Activated naive CD8-positive, alpha-beta T cell treated with anti-CD3 and anti-CD28 coated beads for 36 hours (primary cell): ENCODE data around the gene ARHGAP12. TPM values are rescaled to one million over a fixed set of nuclear protein-coding genes. Genes with fewer than 3 reads are reported as not detected.
"Not testable (repeated sequence)": the region's sequence is repeated elsewhere in the genome, so short reads cannot be mapped to it uniquely, and the experiment has no call there.

ENCODE experiments used
- DNase-seq: peaks from one replicate; pipeline ENCODE4 v3.0.0; 2021
- H3K27ac Mint-ChIP-seq: one replicate; pipeline ENCODE4 v1.8.0; 2022; ENCODE audit warnings: mild to moderate bottlenecking, moderate library complexity, mixed read lengths
- H3K27me3 Mint-ChIP-seq: one replicate; pipeline ENCODE4 v1.8.0; 2022; ENCODE audit warnings: mild to moderate bottlenecking, mixed read lengths
- H3K36me3 Mint-ChIP-seq: one replicate; pipeline ENCODE4 v1.8.0; 2021; ENCODE audit warnings: mild to moderate bottlenecking, mixed read lengths
- H3K4me1 Mint-ChIP-seq: one replicate; pipeline ENCODE4 v1.8.0; 2021; ENCODE audit warnings: mixed read lengths
- H3K4me3 Mint-ChIP-seq: one replicate; pipeline ENCODE4 v1.8.0; 2022; ENCODE audit warnings: mild to moderate bottlenecking, moderate library complexity, mixed read lengths
- H3K9me3 Mint-ChIP-seq: one replicate; pipeline ENCODE4 v1.8.0; 2022; ENCODE audit warnings: mixed read lengths
- total RNA-seq, 2 experiments: library from RNA; stranded (reverse); gene quantifications; one replicate each; pipeline ENCODE4 v1.2.3, GENCODE V29; 2021

ARHGAP12 gene
- total RNA-seq, 2 experiments from 2014 or later = 2.8 to 3.4 TPM

DNA sequence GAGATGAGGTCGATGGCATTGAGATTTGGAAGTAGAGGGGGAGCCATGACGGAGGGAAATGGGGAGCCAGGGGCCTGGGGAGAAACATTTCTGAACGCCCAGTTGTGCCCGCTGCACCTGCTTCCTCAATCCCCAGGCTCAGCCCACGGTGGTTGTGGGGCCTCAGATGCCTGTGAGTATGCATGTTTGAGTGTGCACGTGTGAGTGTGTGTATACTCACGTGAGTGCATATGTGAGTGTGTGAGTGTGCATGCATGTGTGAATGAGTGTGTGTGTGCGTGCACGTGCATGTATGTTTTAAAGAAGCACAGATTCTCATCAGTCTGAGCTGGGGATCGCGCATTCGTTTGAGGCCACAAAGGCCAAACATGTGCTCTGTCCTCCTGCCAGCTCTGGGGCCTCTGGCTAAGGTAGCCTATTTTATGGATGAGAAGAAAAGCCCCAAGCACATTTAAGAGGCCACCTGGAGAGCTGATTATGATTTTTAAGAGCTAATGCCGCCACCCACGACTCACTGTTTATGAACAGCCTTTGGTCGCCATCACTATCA lies 154.8 kb downstream of the ARHGAP12 start:
- Mint-ChIP-seq H3K27ac (no peak overlapping the region), H3K36me3 (no peaks in the 10 kb centered on the region), H3K27me3 (no peaks in the 10 kb centered on the region), H3K4me3 (no peak overlapping the region), H3K9me3 (peaks cover 2% of the 10 kb centered on the region), H3K4me1 (no peaks in the 10 kb centered on the region)
- no peak for DNase-seq

DNA sequence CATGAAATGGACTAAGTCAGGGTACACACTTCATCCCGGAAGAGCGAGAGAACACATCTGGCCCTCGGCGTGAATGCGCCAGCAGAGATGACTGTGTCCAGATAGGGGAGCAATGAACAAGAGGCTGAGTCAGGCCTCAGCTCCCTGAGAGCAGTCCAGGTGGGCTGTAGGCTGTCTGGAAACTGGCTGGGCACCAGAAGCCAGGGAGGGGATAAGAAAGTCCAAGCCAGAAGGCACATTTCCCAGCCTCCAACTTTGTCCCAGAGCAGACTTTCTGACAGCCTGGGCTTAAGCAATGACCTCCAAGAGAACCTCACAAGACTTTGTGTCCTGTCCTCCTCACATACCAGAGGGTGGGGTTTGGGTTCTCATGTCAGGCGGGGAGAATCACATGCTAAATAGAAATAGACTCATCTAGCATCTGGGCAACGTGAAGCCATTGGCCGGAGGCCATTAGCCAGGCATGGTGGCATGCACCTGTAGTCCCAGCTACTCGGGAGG lies 157.2 kb downstream of the ARHGAP12 start:
- Mint-ChIP-seq H3K36me3 (no peaks in the 10 kb centered on the region), H3K4me3 (no peak overlapping the region), H3K4me1 (no peaks in the 10 kb centered on the region), H3K27me3 (no peaks in the 10 kb centered on the region), H3K9me3 (peaks cover 2% of the 10 kb centered on the region), H3K27ac (no peak overlapping the region)
- DNase-seq = no peak

DNA sequence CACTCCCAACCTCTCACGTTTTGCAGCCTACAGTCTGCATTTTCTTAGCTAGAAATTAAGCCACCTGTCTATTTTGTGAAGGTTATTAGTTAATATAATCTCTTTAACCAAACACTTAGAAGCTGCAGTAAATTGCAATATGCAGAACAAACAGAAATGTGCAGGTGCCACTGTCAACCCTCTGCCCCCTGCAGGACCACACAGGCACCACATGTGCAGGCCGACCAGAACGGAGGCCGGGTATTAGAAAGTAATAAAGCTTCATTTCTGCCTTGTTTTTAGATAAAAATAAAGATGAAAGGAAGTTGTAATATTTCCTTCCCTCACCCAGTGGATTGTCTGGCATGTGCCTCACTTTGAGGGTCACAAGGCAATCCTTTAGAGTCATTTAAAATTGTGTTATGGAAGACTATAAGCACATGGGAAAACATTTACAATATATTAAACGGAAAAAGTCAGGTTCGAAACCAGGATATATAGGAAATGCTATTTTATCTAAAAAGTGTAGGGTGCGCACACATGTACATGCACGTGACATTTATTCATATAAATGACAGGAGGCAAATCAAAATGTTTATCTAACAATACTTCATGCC lies 158.2 kb downstream of the ARHGAP12 start:
- peak; percentile 38 for DNase-seq
- H3K27me3 Mint-ChIP-seq = no peaks in the 10 kb centered on the region
- H3K36me3 Mint-ChIP-seq = no peaks in the 10 kb centered on the region
- H3K27ac Mint-ChIP-seq = no peak overlapping the region
- no peak overlapping the region for H3K4me3 Mint-ChIP-seq
- no peaks in the 10 kb centered on the region for H3K4me1 Mint-ChIP-seq
- no peaks in the 10 kb centered on the region for H3K9me3 Mint-ChIP-seq

DNA sequence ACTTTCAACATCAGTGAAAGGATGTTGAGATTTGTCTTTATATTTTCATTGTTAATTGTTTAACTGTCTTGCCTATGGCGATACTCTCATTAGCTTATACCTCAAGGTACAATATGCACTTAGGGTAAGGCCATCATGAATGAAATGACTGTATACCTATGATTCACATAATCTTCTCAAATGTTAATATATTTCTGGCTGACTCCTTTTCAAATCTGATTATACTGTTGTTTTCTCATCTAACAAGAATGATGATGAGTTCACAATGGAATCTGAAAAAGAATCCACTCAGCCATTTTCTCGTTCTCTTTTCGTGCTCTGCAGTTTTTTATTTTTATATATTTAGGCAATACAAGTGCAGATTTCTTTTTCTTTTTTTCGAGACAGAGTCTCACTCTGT lies 159.1 kb downstream of the ARHGAP12 start:
- Mint-ChIP-seq H3K27ac (no peak overlapping the region), H3K27me3 (no peaks in the 10 kb centered on the region), H3K36me3 (no peaks in the 10 kb centered on the region), H3K4me3 (no peak overlapping the region), H3K4me1 (no peaks in the 10 kb centered on the region), H3K9me3 (no peaks in the 10 kb centered on the region)
- DNase-seq = no peak

DNA sequence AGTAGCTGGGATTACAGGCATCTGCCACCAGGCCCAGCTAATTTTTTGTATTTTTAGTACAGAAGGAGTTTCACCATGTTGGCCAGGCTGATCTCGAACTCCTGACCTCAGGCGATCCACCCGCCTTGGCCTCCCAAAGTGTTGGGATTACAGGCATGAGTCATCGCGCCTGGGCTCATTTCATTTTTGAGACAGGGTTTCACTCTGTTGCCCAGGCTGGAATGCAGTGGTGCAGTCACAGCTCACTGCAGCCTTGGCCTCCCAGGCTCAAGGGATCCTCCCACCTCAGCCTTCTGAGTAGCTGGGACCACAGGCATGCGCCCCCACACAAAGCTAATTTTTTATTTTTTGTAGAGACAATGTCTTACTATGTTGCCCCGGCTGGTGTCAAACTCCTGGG lies 159.7 kb downstream of the ARHGAP12 start:
- H3K9me3 Mint-ChIP-seq, H3K27me3 Mint-ChIP-seq: not testable (repeated sequence)

DNA sequence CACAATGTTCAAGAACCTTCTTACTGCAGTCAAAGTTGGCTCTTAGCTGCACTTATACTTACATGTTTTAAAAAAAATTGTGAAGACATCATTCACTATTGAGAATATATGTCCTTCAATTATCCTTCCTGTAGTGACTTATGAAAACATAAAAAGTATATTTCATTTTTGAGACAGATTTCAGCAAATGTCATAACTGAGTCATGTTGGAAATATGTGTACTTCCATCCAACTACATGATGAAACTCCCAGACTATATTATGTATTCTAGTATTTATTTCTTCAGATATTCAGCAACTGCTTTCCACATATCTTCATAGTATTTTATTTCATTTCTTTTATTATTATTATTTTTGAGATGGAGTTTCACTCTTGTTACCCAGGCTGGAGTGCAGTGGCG lies 160.2 kb downstream of the ARHGAP12 start:
- Mint-ChIP-seq H3K36me3 (no peaks in the 10 kb centered on the region), H3K4me3 (no peak overlapping the region), H3K27ac (no peak overlapping the region), H3K27me3 (no peaks in the 10 kb centered on the region), H3K9me3 (no peaks in the 10 kb centered on the region), H3K4me1 (no peaks in the 10 kb centered on the region)
- no peak for DNase-seq

More for the DNA sequence above, 159.7 kb downstream of the ARHGAP12 start:
- not testable (repeated sequence) for H3K4me3 Mint-ChIP-seq, H3K27ac Mint-ChIP-seq, H3K36me3 Mint-ChIP-seq, DNase-seq, H3K4me1 Mint-ChIP-seq

DNA sequence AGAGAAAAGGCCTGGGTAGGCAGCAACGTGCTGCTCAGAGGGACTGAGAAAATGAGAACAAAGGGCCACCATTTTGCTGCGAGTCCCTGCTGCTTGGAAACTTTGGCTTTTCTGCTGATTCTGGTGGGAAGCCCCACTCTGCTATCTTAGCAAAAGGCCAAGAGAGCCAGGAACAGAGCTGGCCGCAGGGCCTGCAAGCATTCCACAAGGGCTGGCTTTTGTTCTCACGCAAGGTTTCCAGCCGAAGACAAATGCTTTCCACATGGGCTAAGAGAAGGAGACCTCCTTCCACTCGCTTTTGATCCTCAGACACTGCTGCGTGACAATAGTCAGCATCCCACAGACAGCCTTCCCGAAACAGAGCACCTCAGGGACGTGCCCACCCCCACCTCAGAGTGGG lies 163.1 kb downstream of the ARHGAP12 start:
- peaks cover 6% of the 10 kb centered on the region for H3K4me1 Mint-ChIP-seq
- H3K4me3 Mint-ChIP-seq = no peak overlapping the region
- peaks cover 3% of the 10 kb centered on the region for H3K36me3 Mint-ChIP-seq
- DNase-seq = no peak
- no peaks in the 10 kb centered on the region for H3K27me3 Mint-ChIP-seq
- H3K27ac Mint-ChIP-seq = no peak overlapping the region
- no peaks in the 10 kb centered on the region for H3K9me3 Mint-ChIP-seq

DNA sequence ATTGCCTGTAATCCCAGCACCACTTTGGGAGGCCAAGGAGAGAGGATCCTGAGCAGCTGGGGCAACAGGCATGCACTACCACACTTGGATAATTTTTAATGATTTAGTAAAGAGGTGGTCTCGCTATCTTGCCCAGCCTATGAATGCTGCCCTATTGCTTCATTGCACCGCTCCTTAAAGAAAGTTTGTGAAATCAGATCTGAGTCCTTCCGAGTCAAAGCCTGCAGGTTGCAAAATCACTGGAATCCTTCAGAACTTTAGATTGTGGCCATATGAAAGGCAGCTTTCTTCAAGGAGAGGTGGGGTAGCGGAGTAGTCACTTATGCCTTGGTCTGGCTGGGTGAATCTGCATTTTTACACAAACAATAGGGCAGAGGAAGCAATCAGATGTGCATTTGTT lies 166.3 kb downstream of the ARHGAP12 start:
- no peak overlapping the region for H3K4me3 Mint-ChIP-seq
- H3K9me3 Mint-ChIP-seq = no peaks in the 10 kb centered on the region
- no peaks in the 10 kb centered on the region for H3K27me3 Mint-ChIP-seq
- DNase-seq = no peak
- no peak overlapping the region for H3K27ac Mint-ChIP-seq
- H3K4me1 Mint-ChIP-seq = peaks cover 14% of the 10 kb centered on the region
- H3K36me3 Mint-ChIP-seq = peaks cover 3% of the 10 kb centered on the region

DNA sequence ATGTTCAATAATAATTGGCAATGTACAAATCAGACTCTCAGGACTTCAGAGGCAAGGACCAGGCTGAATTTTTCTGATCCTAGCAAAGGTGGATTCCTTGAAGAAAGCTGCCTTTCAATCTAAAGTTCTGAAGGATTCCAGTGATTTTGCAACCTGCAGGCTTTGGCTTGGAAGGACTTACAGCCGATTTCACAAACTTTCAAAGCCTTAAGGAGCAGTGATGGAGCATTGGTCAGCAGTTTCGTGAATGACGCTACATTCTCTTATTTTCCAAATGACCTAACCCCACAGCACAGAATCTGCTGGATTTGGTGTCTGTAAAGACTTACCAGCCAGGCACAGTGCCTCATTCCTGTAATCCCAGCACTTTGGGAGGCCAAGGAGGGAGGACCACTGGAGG lies 167.5 kb downstream of the ARHGAP12 start:
- H3K36me3 Mint-ChIP-seq = peaks cover 3% of the 10 kb centered on the region
- peak overlapping the region; percentile 75 for H3K4me3 Mint-ChIP-seq
- peaks cover 14% of the 10 kb centered on the region for H3K4me1 Mint-ChIP-seq
- peak overlapping the region; percentile 94 for H3K27ac Mint-ChIP-seq
- no peaks in the 10 kb centered on the region for H3K27me3 Mint-ChIP-seq
- DNase-seq = no peak
- H3K9me3 Mint-ChIP-seq = no peaks in the 10 kb centered on the region

DNA sequence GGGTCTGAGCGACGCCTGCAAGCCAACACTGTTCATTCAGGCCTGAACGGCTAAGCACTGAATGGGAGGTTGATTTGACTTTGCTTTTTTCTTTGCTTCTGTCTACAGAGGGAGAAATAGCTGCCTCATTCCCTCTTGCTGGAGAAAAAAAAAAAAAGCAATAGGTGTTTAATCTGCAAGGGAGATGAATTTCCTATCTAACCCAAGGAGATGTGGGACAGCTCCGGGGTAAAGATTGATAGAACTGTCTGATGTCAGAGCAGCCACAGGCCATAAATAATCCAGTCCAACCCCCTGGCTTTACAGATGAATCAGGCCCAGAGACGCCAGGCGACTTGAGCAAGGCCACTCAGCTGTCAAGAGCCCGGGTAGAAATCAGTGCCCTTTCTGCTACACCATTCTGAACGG lies 168.0 kb downstream of the ARHGAP12 start:
- peak overlapping the region; percentile 94 for H3K27ac Mint-ChIP-seq
- no peaks in the 10 kb centered on the region for H3K9me3 Mint-ChIP-seq
- no peaks in the 10 kb centered on the region for H3K27me3 Mint-ChIP-seq
- H3K36me3 Mint-ChIP-seq = peaks cover 3% of the 10 kb centered on the region
- no peak for DNase-seq
- H3K4me3 Mint-ChIP-seq = peak overlapping the region; percentile 75
- H3K4me1 Mint-ChIP-seq = peaks cover 14% of the 10 kb centered on the region

DNA sequence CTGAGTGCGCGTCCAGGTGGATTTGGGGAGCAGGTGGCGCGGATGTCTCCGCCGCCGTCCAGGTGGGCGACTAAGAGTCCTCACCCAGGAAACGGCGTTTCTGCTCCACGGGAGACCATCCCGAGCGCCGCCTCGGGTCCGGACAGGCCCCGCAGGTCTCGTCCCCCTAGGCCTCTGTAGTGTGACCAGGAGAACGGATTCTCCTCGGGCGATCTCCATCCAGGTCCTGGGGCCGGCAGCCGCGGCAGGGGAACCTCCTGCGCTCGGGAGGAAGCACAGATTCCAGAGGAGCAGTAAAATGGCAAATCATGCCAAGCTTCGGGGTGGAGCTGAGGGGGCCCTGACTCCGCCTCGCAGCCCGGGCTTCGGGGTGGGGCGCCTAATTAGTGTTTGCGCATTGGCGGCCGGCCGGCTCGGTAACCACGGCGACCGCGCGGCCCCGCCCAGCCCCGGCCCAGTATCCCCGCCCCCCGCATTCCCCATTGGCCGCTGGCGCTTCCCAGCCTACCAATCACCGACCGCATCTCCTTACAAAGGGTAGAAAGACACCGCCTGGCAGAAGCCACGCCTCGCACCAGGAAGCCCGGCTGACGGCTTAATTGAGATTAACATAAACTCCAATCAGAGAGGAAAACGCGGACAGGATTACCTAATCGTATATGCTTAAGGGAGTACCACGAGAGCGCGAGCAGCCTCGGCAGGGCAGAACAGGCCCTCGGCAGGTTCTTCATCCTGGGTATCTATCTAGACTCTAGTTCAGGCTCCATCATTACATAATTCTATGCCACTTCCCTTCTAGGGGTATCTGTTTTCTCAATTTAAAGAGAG lies 168.6 kb downstream of the ARHGAP12 start:
- H3K4me1 Mint-ChIP-seq = peaks cover 14% of the 10 kb centered on the region
- H3K27me3 Mint-ChIP-seq = no peaks in the 10 kb centered on the region
- H3K4me3 Mint-ChIP-seq = peak overlapping the region; percentile 91
- DNase-seq = peak; percentile 92
- peaks cover 3% of the 10 kb centered on the region for H3K36me3 Mint-ChIP-seq
- H3K27ac Mint-ChIP-seq = peak overlapping the region; percentile 94
- no peaks in the 10 kb centered on the region for H3K9me3 Mint-ChIP-seq

DNA sequence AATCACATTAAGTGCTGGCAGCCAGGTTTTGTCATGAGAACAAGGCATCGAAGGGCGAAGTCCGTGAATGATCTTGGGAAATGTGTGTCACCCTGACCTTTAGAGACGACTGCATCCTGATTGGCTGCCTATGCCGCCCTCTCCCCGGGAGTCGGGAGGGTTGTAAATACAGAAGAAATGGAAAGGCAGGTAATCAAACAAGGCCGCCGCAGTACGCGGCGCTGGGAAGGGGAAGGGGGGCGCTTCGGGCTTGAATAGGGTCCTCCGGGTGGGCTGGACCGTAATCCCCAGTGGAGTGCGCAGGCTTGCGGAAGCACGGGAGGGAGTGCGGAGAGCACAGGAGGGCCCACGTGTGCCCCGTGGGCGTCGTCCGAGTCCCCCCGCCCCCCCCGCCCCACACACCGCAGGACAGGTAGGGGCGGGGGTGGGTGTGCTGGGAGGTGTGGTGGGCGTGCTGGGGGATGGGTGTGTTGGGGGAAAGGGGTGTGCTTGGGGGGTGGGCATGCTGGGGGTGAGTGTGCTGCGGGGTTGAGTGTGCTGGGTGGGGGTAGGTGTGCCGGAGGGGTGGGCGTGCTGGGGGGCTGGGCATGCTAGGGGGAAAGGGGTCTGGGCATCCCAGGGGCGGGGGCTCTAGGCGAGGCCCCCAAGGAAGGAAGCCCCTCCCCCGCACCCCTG lies 169.4 kb downstream of the ARHGAP12 start:
- Mint-ChIP-seq H3K4me3 (peak overlapping the region; percentile 91), H3K36me3 (peaks cover 3% of the 10 kb centered on the region), H3K27ac (peak overlapping the region; percentile 97), H3K9me3 (no peaks in the 10 kb centered on the region), H3K4me1 (peaks cover 14% of the 10 kb centered on the region), H3K27me3 (no peaks in the 10 kb centered on the region)
- DNase-seq = peak; percentile 74

DNA sequence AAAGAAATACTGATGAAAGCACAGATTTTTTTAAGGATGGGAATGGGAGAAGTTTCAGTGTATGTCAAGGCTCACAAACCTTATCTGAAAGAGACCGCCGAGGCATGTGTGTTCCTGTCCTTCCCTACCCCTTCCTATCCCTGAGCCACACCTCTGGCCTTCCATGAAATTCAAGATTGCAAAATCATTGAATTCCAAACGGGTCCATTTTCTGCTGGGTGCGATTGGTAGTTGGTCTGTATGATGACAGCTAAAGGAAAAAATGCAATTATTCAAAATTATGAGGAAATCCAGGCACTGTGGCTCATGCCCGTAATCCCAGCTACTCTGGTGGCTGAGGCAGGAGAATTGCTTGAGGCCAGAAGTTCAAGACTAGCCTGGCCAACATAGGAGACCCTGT lies 170.1 kb downstream of the ARHGAP12 start:
- H3K4me3 Mint-ChIP-seq = no peak overlapping the region
- DNase-seq = no peak
- no peaks in the 10 kb centered on the region for H3K27me3 Mint-ChIP-seq
- peaks cover 14% of the 10 kb centered on the region for H3K4me1 Mint-ChIP-seq
- H3K9me3 Mint-ChIP-seq = no peaks in the 10 kb centered on the region
- no peak overlapping the region for H3K27ac Mint-ChIP-seq
- H3K36me3 Mint-ChIP-seq = peaks cover 3% of the 10 kb centered on the region

DNA sequence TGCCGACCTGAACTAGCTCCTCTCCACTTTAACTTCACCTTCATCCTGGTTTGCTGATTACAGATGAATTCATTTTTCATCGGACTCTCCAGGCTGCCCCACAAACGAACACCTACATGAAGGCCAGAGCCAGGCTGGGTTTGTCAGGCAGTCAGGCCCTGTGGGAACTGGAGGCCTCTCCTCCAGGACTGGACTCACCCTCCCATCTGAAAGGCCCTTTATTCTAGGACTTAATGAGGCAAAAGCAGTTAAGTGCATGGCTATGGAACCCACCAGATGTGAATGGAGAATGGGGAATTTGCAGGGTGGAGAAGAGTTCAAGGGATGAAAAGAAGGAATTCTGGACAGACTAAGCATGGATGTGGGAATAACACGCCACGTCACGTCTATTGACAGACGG lies 170.8 kb downstream of the ARHGAP12 start:
- Mint-ChIP-seq H3K27ac (no peak overlapping the region), H3K36me3 (peaks cover 3% of the 10 kb centered on the region), H3K27me3 (no peaks in the 10 kb centered on the region), H3K4me1 (peaks cover 14% of the 10 kb centered on the region), H3K9me3 (no peaks in the 10 kb centered on the region), H3K4me3 (no peak overlapping the region)
- DNase-seq = no peak

DNA sequence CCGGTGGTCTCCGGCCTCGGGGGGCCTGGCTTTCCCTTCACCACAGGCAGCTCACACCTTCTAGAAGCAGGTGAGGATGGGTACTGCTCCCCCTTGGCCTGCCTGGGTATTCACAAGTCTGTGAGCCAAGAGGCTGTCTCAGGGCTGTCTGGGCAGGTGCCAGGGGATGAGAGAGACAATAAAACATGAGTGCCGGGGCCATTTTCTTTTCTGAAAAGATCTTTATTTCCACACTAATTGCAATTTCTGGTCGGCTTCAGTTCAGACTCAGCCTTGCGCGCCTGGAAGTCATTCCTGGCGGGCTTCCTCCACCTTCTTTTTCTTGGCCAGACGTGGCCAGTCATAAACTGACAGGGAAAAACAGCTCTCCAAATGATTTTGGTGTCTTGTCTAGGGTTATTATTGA lies 171.2 kb downstream of the ARHGAP12 start:
- Mint-ChIP-seq H3K4me1 (peaks cover 14% of the 10 kb centered on the region), H3K9me3 (no peaks in the 10 kb centered on the region), H3K36me3 (peaks cover 3% of the 10 kb centered on the region), H3K27me3 (no peaks in the 10 kb centered on the region), H3K4me3 (no peak overlapping the region), H3K27ac (no peak overlapping the region)
- DNase-seq = no peak
